PC-3 (cell line): ENCODE data around the gene SLC6A18. TPM values are rescaled to one million over a fixed set of nuclear protein-coding genes. Genes with fewer than 3 reads are reported as not detected.

Experiments used
- ATAC-seq: fragments of 200-7000 bp; cut with Tn5 transposase; 2 replicates; pipeline ENCODE4 v1.9.1; 2020; ENCODE audit warnings: mild to moderate bottlenecking, moderate library complexity
- BruUV-seq: library from RNA; stranded (reverse); fragments of 400-500 nt; replicated peaks from 2 replicates; lab custom pipeline; 2021; lab: Mats Ljungman, UMichigan
- CTCF ChIA-PET: fragments of 300-600 bp; sonication (Branson Sonifier 250); formaldehyde crosslinking; loops from one replicate; lab custom pipeline; 2022; ENCODE audit warnings: antibody characterized with exemption; lab: Charles Lee
- POLR2A ChIA-PET: fragments of 300-600 bp; sonication (Branson Sonifier 250); formaldehyde crosslinking; loops from one replicate; lab custom pipeline; 2022; ENCODE audit warnings: antibody characterized with exemption; ENCODE audit not compliant: unreplicated experiment; lab: Charles Lee
- DNase-seq: peaks from one replicate; pipeline ENCODE4 v3.0.0-alpha.2; 2015
- H2AFZ ChIP-seq: fragments of 300-600 bp; sonication (generic); 2 replicates; pipeline ENCODE4 v1.6.0; 2016; ENCODE audit warnings: antibody characterized with exemption, low read length
- H3F3A ChIP-seq: fragments of 300-600 bp; sonication (generic); one replicate; pipeline ENCODE4 v1.6.0; 2017; ENCODE audit warnings: antibody characterized with exemption, low read length, control low read depth, mild to moderate bottlenecking; ENCODE audit not compliant: unreplicated experiment
- H3K27ac ChIP-seq: fragments of 300-600 bp; sonication (generic); 2 replicates; pipeline ENCODE4 v1.5.1; 2016; ENCODE audit warnings: mild to moderate bottlenecking, low read length
- H3K27me3 ChIP-seq: fragments of 300-600 bp; sonication (generic); 2 replicates; pipeline ENCODE4 v1.6.1; 2016; ENCODE audit warnings: low read length, mixed read lengths
- H3K36me3 ChIP-seq: fragments of 300-600 bp; sonication (generic); 2 replicates; pipeline ENCODE4 v1.6.1; 2016; ENCODE audit warnings: low read depth, mixed run types, low read length, mixed read lengths
- H3K4me1 ChIP-seq: fragments of 300-600 bp; sonication (generic); 2 replicates; pipeline ENCODE4 v1.5.1; 2016; ENCODE audit warnings: low read length; ENCODE audit not compliant: insufficient read depth
- H3K4me2 ChIP-seq: fragments of 300-600 bp; sonication (generic); 2 replicates; pipeline ENCODE4 v1.6.0; 2016; ENCODE audit warnings: low read length
- H3K4me3 ChIP-seq: fragments of 300-600 bp; sonication (generic); 2 replicates; pipeline ENCODE4 v1.5.1; 2016; ENCODE audit warnings: mild to moderate bottlenecking, low read length, mixed read lengths
- H3K79me2 ChIP-seq: fragments of 300-600 bp; sonication (generic); 2 replicates; pipeline ENCODE4 v1.6.1; 2017; ENCODE audit warnings: low read length, mixed read lengths
- H3K9ac ChIP-seq: fragments of 300-600 bp; sonication (generic); 2 replicates; pipeline ENCODE4 v1.6.0; 2016; ENCODE audit warnings: mild to moderate bottlenecking, low read length
- H3K9me2 ChIP-seq: fragments of 300-600 bp; sonication (generic); replicated peaks from 2 replicates; pipeline ENCODE4 v1.6.1; 2016; ENCODE audit warnings: mixed run types, low read length, mixed read lengths
- H3K9me3 ChIP-seq: fragments of 300-600 bp; sonication (generic); 2 replicates; pipeline ENCODE4 v1.6.1; 2016; ENCODE audit warnings: low read length, mixed read lengths
- H4K20me1 ChIP-seq: fragments of 300-600 bp; sonication (generic); 2 replicates; pipeline ENCODE4 v1.6.1; 2016; ENCODE audit warnings: low read length, mixed read lengths
- EZH2 ChIP-seq: fragments of 300-600 bp; sonication (generic); IDR thresholded peaks from one replicate; pipeline ENCODE4 v1.6.1; 2017; ENCODE audit warnings: antibody characterized with exemption, mild to moderate bottlenecking, low read length; ENCODE audit not compliant: unreplicated experiment
- EZH2phosphoT487 ChIP-seq: fragments of 300-600 bp; sonication (generic); IDR thresholded peaks from 2 replicates; pipeline ENCODE4 v1.6.1; 2018; ENCODE audit warnings: mild to moderate bottlenecking, antibody characterized with exemption, low read length, borderline replicate concordance
- intact Hi-C: fragments of 100-400 bp; cut with micrococcal nuclease; formaldehyde crosslinking; loops from 2 replicates; pipeline ENCODE4 v1.9.0; 2023
- total RNA-seq: library from RNA; depleted of rRNA; stranded (reverse); fragments of >200 nt; gene quantifications from 2 replicates; pipeline ENCODE4 v1.2.3, GENCODE V29; 2014
- TF ChIP-seq, protein P1 (sequence below): fragments of 300-600 bp; sonication (generic); conservative IDR thresholded peaks from 2 replicates; pipeline ENCODE4 v1.5.1; 2017; ENCODE audit warnings: antibody characterized with exemption, low read depth, mild to moderate bottlenecking, low read length

The SLC6A18 gene
- total RNA-seq, 1 experiment from 2014 or later: not detected

GRCh38 chr5:1218351-1219080 lies 6.7 kb upstream of the SLC6A18 start:
- CTCF ChIA-PET: no interaction called here
- BruUV-seq: no TSS peak
- no peak for DNase-seq
- no peaks in the 10 kb centered on the region; the same call in 1 of the 2 replicates for H3K27me3 ChIP-seq
- H3K9me3 ChIP-seq: no peaks in the 10 kb centered on the region
- no peaks in the 10 kb centered on the region for H3F3A ChIP-seq
- no peak for ATAC-seq
- no peak overlapping the region for H2AFZ ChIP-seq
- no peaks in the 10 kb centered on the region for H3K4me1 ChIP-seq
- H4K20me1 ChIP-seq: no peaks in the 10 kb centered on the region
- TF ChIP-seq EZH2phosphoT487: no peak
- TF ChIP-seq, protein P1, sequence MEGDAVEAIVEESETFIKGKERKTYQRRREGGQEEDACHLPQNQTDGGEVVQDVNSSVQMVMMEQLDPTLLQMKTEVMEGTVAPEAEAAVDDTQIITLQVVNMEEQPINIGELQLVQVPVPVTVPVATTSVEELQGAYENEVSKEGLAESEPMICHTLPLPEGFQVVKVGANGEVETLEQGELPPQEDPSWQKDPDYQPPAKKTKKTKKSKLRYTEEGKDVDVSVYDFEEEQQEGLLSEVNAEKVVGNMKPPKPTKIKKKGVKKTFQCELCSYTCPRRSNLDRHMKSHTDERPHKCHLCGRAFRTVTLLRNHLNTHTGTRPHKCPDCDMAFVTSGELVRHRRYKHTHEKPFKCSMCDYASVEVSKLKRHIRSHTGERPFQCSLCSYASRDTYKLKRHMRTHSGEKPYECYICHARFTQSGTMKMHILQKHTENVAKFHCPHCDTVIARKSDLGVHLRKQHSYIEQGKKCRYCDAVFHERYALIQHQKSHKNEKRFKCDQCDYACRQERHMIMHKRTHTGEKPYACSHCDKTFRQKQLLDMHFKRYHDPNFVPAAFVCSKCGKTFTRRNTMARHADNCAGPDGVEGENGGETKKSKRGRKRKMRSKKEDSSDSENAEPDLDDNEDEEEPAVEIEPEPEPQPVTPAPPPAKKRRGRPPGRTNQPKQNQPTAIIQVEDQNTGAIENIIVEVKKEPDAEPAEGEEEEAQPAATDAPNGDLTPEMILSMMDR: no peak
- no peak for TF ChIP-seq EZH2
- no peak overlapping the region for H3K27ac ChIP-seq
- no peak overlapping the region for H3K9ac ChIP-seq
- intact Hi-C loops: no loop called here
- no peaks in the 10 kb centered on the region for H3K36me3 ChIP-seq
- H3K9me2 ChIP-seq: no peaks in the 10 kb centered on the region
- H3K79me2 ChIP-seq: no peaks in the 10 kb centered on the region
- POLR2A ChIA-PET: no interaction called here
- no peak overlapping the region for H3K4me3 ChIP-seq
- no peak overlapping the region for H3K4me2 ChIP-seq

GRCh38 chr5:1219098-1219767 lies 5.9 kb upstream of the SLC6A18 start:
- Histone ChIP-seq H3K9ac (no peak overlapping the region), H3K9me2 (no peaks in the 10 kb centered on the region), H3F3A (no peaks in the 10 kb centered on the region), H3K4me2 (no peak overlapping the region), H3K9me3 (no peaks in the 10 kb centered on the region), H3K4me1 (no peaks in the 10 kb centered on the region), H3K27me3 (peaks cover under 1% of the 10 kb centered on the region; the same call in 1 of the 2 replicates), H3K79me2 (no peaks in the 10 kb centered on the region), H3K36me3 (no peaks in the 10 kb centered on the region), H3K4me3 (no peak overlapping the region), H3K27ac (no peak overlapping the region), H2AFZ (no peak overlapping the region), H4K20me1 (no peaks in the 10 kb centered on the region)
- ATAC-seq (no peak), DNase-seq (no peak)
- TF ChIP-seq EZH2phosphoT487 (no peak), EZH2 (no peak)
- TF ChIP-seq, protein P1: no peak
- CTCF ChIA-PET: no interaction called here
- POLR2A ChIA-PET: no interaction called here
- BruUV-seq: no TSS peak
- intact Hi-C loops: no loop called here

DNA sequence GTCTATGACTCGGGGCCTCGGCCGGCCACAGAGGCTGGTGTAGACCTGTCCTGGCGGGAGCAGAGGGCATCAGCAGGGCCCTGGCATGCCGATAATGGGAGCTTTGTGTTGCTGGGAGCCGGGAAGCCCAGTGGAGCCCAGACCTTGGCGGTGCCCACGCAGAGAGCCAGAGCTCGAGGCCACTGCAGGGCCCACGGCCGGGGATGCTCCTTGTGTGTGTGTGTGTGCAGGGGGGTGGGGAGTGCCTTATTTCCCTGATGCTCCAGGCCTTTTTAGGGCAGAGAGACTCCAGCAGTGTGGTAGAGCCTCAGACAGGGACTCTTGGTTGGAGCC lies 5.4 kb upstream of the SLC6A18 start:
- no peak overlapping the region for H3K4me3 ChIP-seq
- no peak overlapping the region for H3K27ac ChIP-seq
- no peak overlapping the region for H3K4me2 ChIP-seq
- ATAC-seq: no peak
- no peaks in the 10 kb centered on the region for H3K4me1 ChIP-seq
- H3K36me3 ChIP-seq: no peaks in the 10 kb centered on the region
- no peaks in the 10 kb centered on the region for H3K79me2 ChIP-seq
- peaks cover 6% of the 10 kb centered on the region for H3K27me3 ChIP-seq
- H3F3A ChIP-seq: no peaks in the 10 kb centered on the region
- BruUV-seq: no TSS peak
- no peaks in the 10 kb centered on the region for H3K9me3 ChIP-seq
- no peak overlapping the region for H2AFZ ChIP-seq
- no peak overlapping the region for H3K9ac ChIP-seq
- intact Hi-C loops: no loop called here
- no peaks in the 10 kb centered on the region for H3K9me2 ChIP-seq
- POLR2A ChIA-PET: no interaction called here
- no peaks in the 10 kb centered on the region for H4K20me1 ChIP-seq
- DNase-seq: no peak
- CTCF ChIA-PET: no interaction called here
- no peak for TF ChIP-seq EZH2phosphoT487
